BLaER1 (cell line): Measurements from ENCODE around the gene XYLT1.
"Not testable (repeated sequence)": the region's sequence is repeated elsewhere in the genome, so short reads cannot be mapped to it uniquely, and the experiment has no call there.

Experiments
- H3K27ac ChIP-seq: shearing (Covaris generic); formaldehyde crosslinking; 2 replicates; pipeline ENCODE4 v1.8.1; 2022
- H3K27me3 ChIP-seq: shearing (Covaris generic); formaldehyde crosslinking; 2 replicates; pipeline ENCODE4 v1.8.1; 2022
- H3K36me3 ChIP-seq: shearing (Covaris generic); formaldehyde crosslinking; 2 replicates; pipeline ENCODE4 v1.8.1; 2022
- H3K4me1 ChIP-seq: shearing (Covaris generic); formaldehyde crosslinking; 2 replicates; pipeline ENCODE4 v1.8.1; 2022
- H3K4me2 ChIP-seq: shearing (Covaris generic); formaldehyde crosslinking; 2 replicates; pipeline ENCODE4 v1.8.1; 2022
- H3K4me3 ChIP-seq: shearing (Covaris generic); formaldehyde crosslinking; 2 replicates; pipeline ENCODE4 v1.8.1; 2022
- H3K9ac ChIP-seq: shearing (Covaris generic); formaldehyde crosslinking; 2 replicates; pipeline ENCODE4 v1.8.1; 2022
- H3K9me3 ChIP-seq: shearing (Covaris generic); formaldehyde crosslinking; 2 replicates; pipeline ENCODE4 v1.8.1; 2022
- H4K20me1 ChIP-seq: shearing (Covaris generic); formaldehyde crosslinking; 2 replicates; pipeline ENCODE4 v1.8.1; 2022
- Cebpa-rat ChIP-seq: shearing (Covaris generic); IDR thresholded peaks from 2 replicates; pipeline ENCODE4 v1.8.1; 2022

The XYLT1 gene

GRCh38 chr16:17508303-17508702, 37.5 kb upstream of the XYLT1 start:
- no peaks in the 10 kb centered on the region for H3K27me3 ChIP-seq
- peaks cover 24% of the 10 kb centered on the region for H3K9me3 ChIP-seq
- H3K4me1 ChIP-seq = peaks cover 18% of the 10 kb centered on the region
- H4K20me1 ChIP-seq = no peaks in the 10 kb centered on the region
- no peak for TF ChIP-seq Cebpa-rat
- no peak overlapping the region for H3K27ac ChIP-seq
- no peaks in the 10 kb centered on the region for H3K36me3 ChIP-seq
- H3K4me2 ChIP-seq = no peak overlapping the region
- H3K9ac ChIP-seq = no peak overlapping the region
- no peak overlapping the region for H3K4me3 ChIP-seq

- not testable (repeated sequence) for H3K9ac ChIP-seq, H4K20me1 ChIP-seq, H3K36me3 ChIP-seq, H3K4me2 ChIP-seq, H3K27me3 ChIP-seq, H3K27ac ChIP-seq, H3K4me3 ChIP-seq
- Histone ChIP-seq H3K9me3 (peaks cover 24% of the 10 kb centered on the region), H3K4me1 (peaks cover 10% of the 10 kb centered on the region)
These were observed 36.8 kb upstream of the XYLT1 start for GRCh38 chr16:17507516-17507915.

- H3K9ac ChIP-seq, H3K36me3 ChIP-seq, H3K27ac ChIP-seq, H4K20me1 ChIP-seq, H3K27me3 ChIP-seq, H3K4me3 ChIP-seq, H3K4me1 ChIP-seq, H3K4me2 ChIP-seq: not testable (repeated sequence)
- peaks cover 24% of the 10 kb centered on the region for H3K9me3 ChIP-seq
These were observed 35.1 kb upstream of the XYLT1 start for GRCh38 chr16:17505828-17506227.

GRCh38 chr16:17504050-17504449, 33.3 kb upstream of the XYLT1 start:
- H3K4me1 ChIP-seq = no peaks in the 10 kb centered on the region
- H3K4me3 ChIP-seq = no peak overlapping the region
- H3K9ac ChIP-seq = no peak overlapping the region
- no peak overlapping the region for H3K27ac ChIP-seq
- no peak for TF ChIP-seq Cebpa-rat
- H4K20me1 ChIP-seq = no peaks in the 10 kb centered on the region
- no peaks in the 10 kb centered on the region for H3K36me3 ChIP-seq
- no peaks in the 10 kb centered on the region for H3K27me3 ChIP-seq
- peaks cover 19% of the 10 kb centered on the region for H3K9me3 ChIP-seq
- H3K4me2 ChIP-seq = no peak overlapping the region

- Histone ChIP-seq H3K4me1 (no peaks in the 10 kb centered on the region), H3K36me3 (no peaks in the 10 kb centered on the region), H3K27ac (no peak overlapping the region), H3K4me3 (no peak overlapping the region), H3K9me3 (peaks cover 12% of the 10 kb centered on the region), H3K9ac (no peak overlapping the region), H4K20me1 (no peaks in the 10 kb centered on the region), H3K27me3 (no peaks in the 10 kb centered on the region), H3K4me2 (no peak overlapping the region)
- no peak for TF ChIP-seq Cebpa-rat
These were observed 32.6 kb upstream of the XYLT1 start for GRCh38 chr16:17503331-17503730.

- Histone ChIP-seq H4K20me1 (no peaks in the 10 kb centered on the region), H3K9ac (no peak overlapping the region), H3K27me3 (no peaks in the 10 kb centered on the region), H3K9me3 (no peaks in the 10 kb centered on the region), H3K27ac (no peak overlapping the region), H3K36me3 (no peaks in the 10 kb centered on the region), H3K4me3 (no peak overlapping the region), H3K4me2 (no peak overlapping the region), H3K4me1 (no peaks in the 10 kb centered on the region)
- TF ChIP-seq Cebpa-rat = no peak
These were observed 30.6 kb upstream of the XYLT1 start for GRCh38 chr16:17501321-17501720.

- Histone ChIP-seq H3K4me3 (no peak overlapping the region), H3K9ac (no peak overlapping the region), H3K36me3 (no peaks in the 10 kb centered on the region), H3K9me3 (no peaks in the 10 kb centered on the region), H3K4me2 (no peak overlapping the region), H3K27me3 (no peaks in the 10 kb centered on the region), H4K20me1 (no peaks in the 10 kb centered on the region), H3K27ac (no peak overlapping the region), H3K4me1 (no peaks in the 10 kb centered on the region)
- no peak for TF ChIP-seq Cebpa-rat
These were observed 28.6 kb upstream of the XYLT1 start for GRCh38 chr16:17499223-17499902.

- no peak overlapping the region for H3K4me2 ChIP-seq
- H3K9me3 ChIP-seq = no peaks in the 10 kb centered on the region
- H3K27me3 ChIP-seq = no peaks in the 10 kb centered on the region
- no peaks in the 10 kb centered on the region for H4K20me1 ChIP-seq
- TF ChIP-seq Cebpa-rat = no peak
- H3K4me1 ChIP-seq = no peaks in the 10 kb centered on the region
- H3K27ac ChIP-seq = no peak overlapping the region
- no peak overlapping the region for H3K9ac ChIP-seq
- H3K4me3 ChIP-seq = no peak overlapping the region
- no peaks in the 10 kb centered on the region for H3K36me3 ChIP-seq
These were observed 26.9 kb upstream of the XYLT1 start for GRCh38 chr16:17497648-17498047.

GRCh38 chr16:17496891-17497290, 26.1 kb upstream of the XYLT1 start:
- no peak for TF ChIP-seq Cebpa-rat
- no peak overlapping the region for H3K27ac ChIP-seq
- no peaks in the 10 kb centered on the region for H3K9me3 ChIP-seq
- H3K4me3 ChIP-seq = no peak overlapping the region
- no peaks in the 10 kb centered on the region for H4K20me1 ChIP-seq
- no peaks in the 10 kb centered on the region for H3K27me3 ChIP-seq
- H3K9ac ChIP-seq = no peak overlapping the region
- H3K36me3 ChIP-seq = no peaks in the 10 kb centered on the region
- no peak overlapping the region for H3K4me2 ChIP-seq
- no peaks in the 10 kb centered on the region for H3K4me1 ChIP-seq

GRCh38 chr16:17493012-17493411, 22.3 kb upstream of the XYLT1 start:
- no peak for TF ChIP-seq Cebpa-rat
- Histone ChIP-seq H3K9ac (no peak overlapping the region), H3K27me3 (no peaks in the 10 kb centered on the region), H3K9me3 (no peaks in the 10 kb centered on the region), H3K4me1 (no peaks in the 10 kb centered on the region), H3K27ac (no peak overlapping the region), H3K4me3 (no peak overlapping the region), H3K4me2 (no peak overlapping the region), H4K20me1 (no peaks in the 10 kb centered on the region), H3K36me3 (no peaks in the 10 kb centered on the region)

- Histone ChIP-seq H3K4me2 (no peak overlapping the region), H3K9ac (no peak overlapping the region), H3K27me3 (no peaks in the 10 kb centered on the region), H3K9me3 (no peaks in the 10 kb centered on the region), H3K36me3 (no peaks in the 10 kb centered on the region), H4K20me1 (no peaks in the 10 kb centered on the region), H3K4me1 (no peaks in the 10 kb centered on the region), H3K27ac (no peak overlapping the region), H3K4me3 (no peak overlapping the region)
- TF ChIP-seq Cebpa-rat = no peak
These were observed 20.4 kb upstream of the XYLT1 start for GRCh38 chr16:17491140-17491662.
